Prostate gland (tissue), 2 donors: ENCODE results near the gene MLN.

Experiments used
- POLR2A ChIP-seq: fragments of 450-650 bp; IDR thresholded peaks from one replicate; pipeline ENCODE4 v1.6.1; 2016; ENCODE audit warnings: antibody characterized with exemption, mild to moderate bottlenecking
- TF ChIP-seq, protein P1 (sequence below), 4 experiments: fragments of 200-600 bp in 2 of 4; fragments of 450-650 bp in 2 of 4; sonication (generic) in 2 of 4; IDR thresholded peaks; 1 replicate in 3 of 4; 2 replicates in 1 of 4; pipeline ENCODE4 v1.5.1; 2016 to 2019; ENCODE audit warnings: antibody characterized with exemption in 4 of 4, mild to moderate bottlenecking in 2 of 4, moderate library complexity in 2 of 4

DNA sequence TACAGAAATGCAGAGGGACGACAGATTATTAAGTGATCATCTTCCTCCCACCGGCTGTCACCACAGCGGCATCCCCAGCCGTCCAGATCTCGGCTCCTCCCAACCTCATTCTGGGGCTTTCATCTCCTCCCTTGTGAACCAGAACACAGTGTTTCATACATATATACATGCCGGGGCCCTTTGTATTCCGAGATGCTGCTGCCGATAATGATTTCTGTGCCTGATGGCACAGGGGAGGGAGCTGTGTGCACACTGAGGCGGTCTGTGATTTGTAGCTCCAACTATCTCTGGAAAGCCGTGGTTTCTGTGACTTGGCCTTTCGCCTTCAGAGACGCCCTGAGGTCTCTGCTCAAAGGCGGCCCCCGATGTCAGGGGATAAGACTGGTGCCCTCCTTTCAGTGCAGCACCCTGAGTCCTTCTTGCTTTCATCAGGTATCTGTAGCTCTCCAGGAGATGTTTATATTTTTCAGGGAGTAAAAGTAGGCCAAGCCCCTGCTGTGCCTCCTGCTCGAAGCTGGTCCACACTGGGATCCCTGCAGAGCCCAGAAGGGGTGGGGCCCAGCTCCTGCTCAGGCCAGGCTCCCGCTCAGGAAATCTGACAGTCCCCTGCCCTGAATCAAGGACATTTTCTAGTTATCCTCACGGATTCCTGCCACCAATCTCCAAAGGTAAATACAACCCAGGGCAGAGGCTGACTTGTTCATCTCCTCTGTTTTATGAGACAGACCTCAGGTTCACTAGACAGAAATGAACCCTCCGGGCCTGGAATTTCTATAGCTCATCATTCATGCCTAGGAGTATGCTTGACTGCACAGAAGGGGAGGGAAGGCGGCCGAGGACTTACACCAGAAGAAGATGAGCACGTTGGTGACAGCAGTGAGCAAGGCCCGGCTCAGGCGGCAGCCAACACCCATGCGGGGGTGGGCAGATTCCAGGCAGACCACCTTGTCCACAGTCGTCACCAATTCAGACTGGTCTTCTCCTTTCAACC lies 26.1 kb downstream of the MLN start:
- TF ChIP-seq, protein P1, sequence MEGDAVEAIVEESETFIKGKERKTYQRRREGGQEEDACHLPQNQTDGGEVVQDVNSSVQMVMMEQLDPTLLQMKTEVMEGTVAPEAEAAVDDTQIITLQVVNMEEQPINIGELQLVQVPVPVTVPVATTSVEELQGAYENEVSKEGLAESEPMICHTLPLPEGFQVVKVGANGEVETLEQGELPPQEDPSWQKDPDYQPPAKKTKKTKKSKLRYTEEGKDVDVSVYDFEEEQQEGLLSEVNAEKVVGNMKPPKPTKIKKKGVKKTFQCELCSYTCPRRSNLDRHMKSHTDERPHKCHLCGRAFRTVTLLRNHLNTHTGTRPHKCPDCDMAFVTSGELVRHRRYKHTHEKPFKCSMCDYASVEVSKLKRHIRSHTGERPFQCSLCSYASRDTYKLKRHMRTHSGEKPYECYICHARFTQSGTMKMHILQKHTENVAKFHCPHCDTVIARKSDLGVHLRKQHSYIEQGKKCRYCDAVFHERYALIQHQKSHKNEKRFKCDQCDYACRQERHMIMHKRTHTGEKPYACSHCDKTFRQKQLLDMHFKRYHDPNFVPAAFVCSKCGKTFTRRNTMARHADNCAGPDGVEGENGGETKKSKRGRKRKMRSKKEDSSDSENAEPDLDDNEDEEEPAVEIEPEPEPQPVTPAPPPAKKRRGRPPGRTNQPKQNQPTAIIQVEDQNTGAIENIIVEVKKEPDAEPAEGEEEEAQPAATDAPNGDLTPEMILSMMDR (IDR thresholded peaks at IDR 0.05): no peak
- no peak for TF ChIP-seq POLR2A
